NCI-H2196 treated with DMSO at 0.1 percent for 48 hours (cell line): ENCODE measurements around the gene PNO1.

Source experiments
- DNase-seq: peaks from one replicate; lab custom pipeline; 2025; ENCODE audit not compliant: unreplicated experiment; lab: John Stamatoyannopoulos, UW

PNO1 gene

GRCh38 chr2:68193144-68193543 lies 35.5 kb downstream of the PNO1 start:
- DNase-seq: no peak

- DNase-seq: no peak
These were observed 36.2 kb downstream of the PNO1 start for GRCh38 chr2:68193787-68194372.

- no peak for DNase-seq
These were observed 37.4 kb downstream of the PNO1 start for GRCh38 chr2:68195096-68195495.

- no peak for DNase-seq
These were observed 38.5 kb downstream of the PNO1 start for GRCh38 chr2:68196120-68196716.

GRCh38 chr2:68200157-68200787 lies 42.6 kb downstream of the PNO1 start:
- DNase-seq: no peak

GRCh38 chr2:68203587-68203986 lies 45.9 kb downstream of the PNO1 start:
- no peak for DNase-seq

GRCh38 chr2:68206793-68207192 lies 49.1 kb downstream of the PNO1 start:
- DNase-seq: no peak

GRCh38 chr2:68214381-68214780 lies 56.7 kb downstream of the PNO1 start:
- no peak for DNase-seq

- no peak for DNase-seq
These were observed 59.0 kb downstream of the PNO1 start for GRCh38 chr2:68216454-68217310.

GRCh38 chr2:68217729-68218128 lies 60.0 kb downstream of the PNO1 start:
- DNase-seq: no peak

- DNase-seq: no peak
These were observed 60.7 kb downstream of the PNO1 start for GRCh38 chr2:68218343-68218901.

- no peak for DNase-seq
These were observed 64.6 kb downstream of the PNO1 start for GRCh38 chr2:68222287-68222686.

GRCh38 chr2:68223419-68223818 lies 65.7 kb downstream of the PNO1 start:
- no peak for DNase-seq

- DNase-seq: no peak
These were observed 67.5 kb downstream of the PNO1 start for GRCh38 chr2:68225119-68225632.
